ENCODE results near the gene RIPOR3. TPM values are rescaled to one million over a fixed set of nuclear protein-coding genes. Genes with fewer than 3 reads are reported as not detected.
A peak's percentile ranks its signal among the peaks of the same experiment; 100 is the strongest.

Gene RIPOR3
- polyA plus RNA-seq, 1 experiment, result 11.5 TPM

DNA sequence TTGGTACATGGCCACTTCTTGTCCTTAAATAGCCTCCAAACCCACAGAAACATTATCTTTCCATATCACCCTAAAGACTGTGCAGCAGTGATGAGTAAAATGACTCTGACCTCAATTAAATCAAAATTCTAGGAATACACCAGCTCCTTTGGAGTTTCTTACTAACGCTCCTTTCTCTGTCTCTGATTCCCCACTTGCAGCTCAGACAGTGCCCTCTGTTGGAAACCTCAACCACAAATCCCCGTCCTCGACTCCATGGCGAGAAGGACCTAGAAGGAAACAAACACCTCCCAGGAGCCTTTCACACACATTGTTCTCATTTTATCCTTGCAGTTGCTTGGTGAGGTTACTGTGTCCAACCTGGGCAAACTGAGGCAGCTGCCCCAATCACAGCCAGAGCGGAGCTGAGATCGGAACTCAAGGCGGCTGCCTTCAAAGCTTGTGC, 22.3 kb upstream of the RIPOR3 start:
- Histone ChIP-seq H3K27ac (ENCODE audit: low read depth, low read length) (no peak overlapping the region), H3K4me3 (ENCODE audit: low read depth, low read length) (no peak overlapping the region), H3K27me3 (ENCODE audit: control insufficient read depth, insufficient read depth, low read length) (no peaks in the 10 kb centered on the region), H3K9me3 (ENCODE audit: control insufficient read depth, insufficient read depth, low read length) (no peaks in the 10 kb centered on the region)
- TF ChIP-seq, protein P1, sequence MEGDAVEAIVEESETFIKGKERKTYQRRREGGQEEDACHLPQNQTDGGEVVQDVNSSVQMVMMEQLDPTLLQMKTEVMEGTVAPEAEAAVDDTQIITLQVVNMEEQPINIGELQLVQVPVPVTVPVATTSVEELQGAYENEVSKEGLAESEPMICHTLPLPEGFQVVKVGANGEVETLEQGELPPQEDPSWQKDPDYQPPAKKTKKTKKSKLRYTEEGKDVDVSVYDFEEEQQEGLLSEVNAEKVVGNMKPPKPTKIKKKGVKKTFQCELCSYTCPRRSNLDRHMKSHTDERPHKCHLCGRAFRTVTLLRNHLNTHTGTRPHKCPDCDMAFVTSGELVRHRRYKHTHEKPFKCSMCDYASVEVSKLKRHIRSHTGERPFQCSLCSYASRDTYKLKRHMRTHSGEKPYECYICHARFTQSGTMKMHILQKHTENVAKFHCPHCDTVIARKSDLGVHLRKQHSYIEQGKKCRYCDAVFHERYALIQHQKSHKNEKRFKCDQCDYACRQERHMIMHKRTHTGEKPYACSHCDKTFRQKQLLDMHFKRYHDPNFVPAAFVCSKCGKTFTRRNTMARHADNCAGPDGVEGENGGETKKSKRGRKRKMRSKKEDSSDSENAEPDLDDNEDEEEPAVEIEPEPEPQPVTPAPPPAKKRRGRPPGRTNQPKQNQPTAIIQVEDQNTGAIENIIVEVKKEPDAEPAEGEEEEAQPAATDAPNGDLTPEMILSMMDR (IDR thresholded peaks at IDR 0.05; ENCODE audit: low read depth, low read length), result peak; percentile 73
- no peak for DNase-seq (ENCODE audit: low read depth, low spot score)
- CTCF ChIA-PET, result interaction anchor here (0.6 to 2.0 kb wide), 13 partner anchors 11 to 125 kb away, joined by 3 to 16 read pairs (median 5); no protein-coding TSS in a partner anchor
- POLR2A ChIA-PET, result interaction anchor here (0.8 kb wide), 1 partner anchor 11 kb away, joined by 3 read pairs; no protein-coding TSS in a partner anchor

DNA sequence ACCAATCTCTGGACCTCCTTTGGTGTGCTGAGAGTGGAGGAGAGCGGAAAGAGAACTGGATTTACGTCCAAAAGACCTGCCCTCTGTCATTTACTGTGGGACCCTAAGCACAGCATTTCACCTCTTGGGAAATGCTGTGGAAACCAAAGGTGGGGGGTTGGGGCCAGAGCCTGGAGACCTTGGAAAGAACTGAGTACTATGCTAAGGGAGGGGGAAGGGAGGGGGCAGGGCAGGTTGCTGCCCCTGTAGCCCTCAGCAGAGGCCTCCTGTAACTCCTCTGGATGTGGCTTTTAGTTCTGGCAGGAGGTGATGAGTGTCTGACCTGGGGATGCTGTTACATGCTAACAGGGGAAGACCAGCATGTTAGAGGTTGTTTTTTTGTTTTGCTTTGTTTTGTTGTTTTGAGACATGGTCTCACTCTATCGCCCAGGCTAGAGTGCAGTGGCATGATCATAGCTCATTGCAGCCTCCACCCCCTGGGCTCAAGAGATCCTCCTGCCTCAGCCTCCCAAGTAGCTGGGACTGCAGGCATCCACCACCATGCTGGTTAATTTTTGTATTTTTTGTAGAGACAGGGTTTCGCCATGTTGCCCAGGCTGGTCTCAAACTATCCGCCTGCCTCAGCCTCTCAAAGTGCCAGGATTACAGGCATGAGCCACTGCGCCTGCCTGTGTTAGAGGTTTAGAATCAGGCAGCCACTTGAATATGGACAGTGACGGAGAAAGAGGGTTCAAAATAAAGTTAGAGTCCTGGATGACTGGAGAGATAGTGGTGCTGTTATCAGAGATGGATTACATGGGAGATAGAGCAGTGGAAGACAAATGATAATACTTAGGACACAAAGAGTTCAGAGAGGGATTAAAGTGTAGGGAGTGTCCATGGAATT, 21.7 kb upstream of the RIPOR3 start:
- H3K4me3 ChIP-seq (ENCODE audit: low read depth, low read length), result no peak overlapping the region
- H3K27ac ChIP-seq (ENCODE audit: low read depth, low read length), result no peak overlapping the region
- no peaks in the 10 kb centered on the region for H3K9me3 ChIP-seq (ENCODE audit: control insufficient read depth, insufficient read depth, low read length)
- TF ChIP-seq, protein P1 (IDR thresholded peaks at IDR 0.05; ENCODE audit: low read depth, low read length), result no peak
- no peaks in the 10 kb centered on the region for H3K27me3 ChIP-seq (ENCODE audit: control insufficient read depth, insufficient read depth, low read length)
- CTCF ChIA-PET, result interaction anchor here (0.6 to 2.0 kb wide), 13 partner anchors 12 to 125 kb away, joined by 3 to 16 read pairs (median 5); no protein-coding TSS in a partner anchor
- no peak for DNase-seq (ENCODE audit: low read depth, low spot score)
- POLR2A ChIA-PET, result interaction anchor here (0.8 kb wide), 1 partner anchor 12 kb away, joined by 3 read pairs; no protein-coding TSS in a partner anchor

DNA sequence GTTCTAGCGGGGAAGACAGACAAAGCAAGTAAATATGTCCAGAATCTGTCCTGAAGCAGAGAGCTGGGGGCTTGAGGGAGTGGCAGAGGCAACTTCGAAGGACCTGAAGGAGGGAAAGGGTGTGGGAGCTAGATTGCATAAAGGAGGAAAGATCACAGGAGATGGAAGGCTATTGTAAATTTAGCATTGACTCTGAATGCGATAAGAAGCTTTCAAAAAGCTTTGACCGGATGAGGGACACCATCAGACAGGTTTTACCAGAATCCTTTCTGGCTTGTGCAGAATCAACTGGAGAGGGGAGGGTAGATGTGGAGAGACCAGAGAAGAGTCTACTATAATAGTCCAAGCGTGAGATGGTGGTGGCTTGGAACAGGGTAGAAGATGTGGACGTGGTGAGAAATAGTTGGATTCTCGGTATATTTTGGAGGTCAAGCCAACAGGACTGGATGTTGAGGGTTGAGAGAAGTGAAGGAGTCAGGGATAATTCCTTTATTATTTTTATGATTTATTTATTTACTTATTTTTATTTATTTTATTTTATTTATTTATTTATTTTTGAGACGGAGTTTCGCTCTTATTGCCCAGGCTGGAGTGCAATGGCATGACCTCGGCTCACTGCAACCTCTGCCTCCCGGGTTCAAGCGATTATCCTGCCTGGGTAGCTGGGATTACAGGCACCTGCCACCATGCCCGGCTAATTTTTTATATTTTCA, 19.9 kb upstream of the RIPOR3 start:
- H3K27ac ChIP-seq (ENCODE audit: low read depth, low read length), result no peak overlapping the region
- H3K4me3 ChIP-seq (ENCODE audit: low read depth, low read length), result no peak overlapping the region
- CTCF ChIA-PET, result no interaction called here
- no peak for DNase-seq (ENCODE audit: low read depth, low spot score)
- H3K9me3 ChIP-seq (ENCODE audit: control insufficient read depth, insufficient read depth, low read length), result no peaks in the 10 kb centered on the region
- POLR2A ChIA-PET, result no interaction called here
- TF ChIP-seq, protein P1 (IDR thresholded peaks at IDR 0.05; ENCODE audit: low read depth, low read length), result no peak
- H3K27me3 ChIP-seq (ENCODE audit: control insufficient read depth, insufficient read depth, low read length), result no peaks in the 10 kb centered on the region

DNA sequence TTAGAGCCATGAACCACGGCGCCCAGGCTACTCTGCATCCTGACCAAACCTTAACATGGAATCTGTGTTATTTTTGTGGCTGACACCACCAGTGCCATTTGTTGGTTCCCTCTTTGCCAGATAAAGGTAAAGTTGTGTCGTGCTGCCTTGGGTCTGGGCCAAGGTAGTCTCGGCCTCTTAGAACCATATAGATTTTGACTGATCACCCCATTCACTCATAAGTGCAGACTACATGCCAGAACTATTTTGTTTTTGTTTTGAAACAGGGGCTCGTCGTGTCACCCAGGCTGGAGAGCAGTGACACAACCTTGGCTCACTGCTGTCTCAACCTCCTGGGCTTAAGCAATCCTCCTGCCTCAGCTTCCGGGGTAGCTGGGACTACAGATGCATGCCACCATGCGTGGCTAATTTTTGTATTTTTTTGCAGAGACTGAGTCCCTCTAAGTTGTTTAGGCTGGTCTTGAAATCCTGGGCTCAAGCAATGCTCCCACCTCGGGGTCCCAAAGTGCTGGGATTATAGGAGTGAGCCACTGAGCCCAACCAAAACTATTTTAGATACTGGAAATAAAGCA, 19.2 kb upstream of the RIPOR3 start:
- TF ChIP-seq, protein P1 (IDR thresholded peaks at IDR 0.05; ENCODE audit: low read depth, low read length), result no peak
- Histone ChIP-seq H3K27me3 (ENCODE audit: control insufficient read depth, insufficient read depth, low read length) (no peaks in the 10 kb centered on the region), H3K4me3 (ENCODE audit: low read depth, low read length) (no peak overlapping the region), H3K27ac (ENCODE audit: low read depth, low read length) (no peak overlapping the region), H3K9me3 (ENCODE audit: control insufficient read depth, insufficient read depth, low read length) (no peaks in the 10 kb centered on the region)
- CTCF ChIA-PET, result no interaction called here
- POLR2A ChIA-PET, result no interaction called here
- no peak for DNase-seq (ENCODE audit: low read depth, low spot score)

Measured in AG04450 (cell line).